ENCODE measurements around the gene APOBEC3G. TPM values are rescaled to one million over a fixed set of nuclear protein-coding genes. Genes with fewer than 3 reads are reported as not detected.
"Not testable (repeated sequence)": the region's sequence is repeated elsewhere in the genome, so short reads cannot be mapped to it uniquely, and the experiment has no call there.

The APOBEC3G gene
- polyA plus RNA-seq, 5 donors: 14.2 to 18.6 (median 15.5) TPM

GRCh38 chr22:39063904-39064303 lies 13.2 kb upstream of the APOBEC3G start:
- DNase-seq: not testable (repeated sequence)

GRCh38 chr22:39066442-39067276 lies 10.4 kb upstream of the APOBEC3G start:
- DNase-seq: not testable (repeated sequence)

- DNase-seq: no peak
These were observed 8.9 kb upstream of the APOBEC3G start for GRCh38 chr22:39068033-39068785.

- no peak for DNase-seq
These were observed 6.9 kb upstream of the APOBEC3G start for GRCh38 chr22:39070186-39070585.

GRCh38 chr22:39072581-39072981 lies 4.5 kb upstream of the APOBEC3G start:
- DNase-seq: not testable (repeated sequence)

- DNase-seq: no peak
These were observed 3.1 kb upstream of the APOBEC3G start for GRCh38 chr22:39073981-39074380.

GRCh38 chr22:39076155-39077025 lies 685 bp upstream of the APOBEC3G start:
- DNase-seq: not testable (repeated sequence)

GRCh38 chr22:39077912-39078311 lies 837 bp downstream of the APOBEC3G start:
- not testable (repeated sequence) for DNase-seq

- DNase-seq: no peak
These were observed 1.3 kb downstream of the APOBEC3G start for GRCh38 chr22:39078329-39078728.

- not testable (repeated sequence) for DNase-seq
These were observed 2.1 kb downstream of the APOBEC3G start for GRCh38 chr22:39079054-39079637.

GRCh38 chr22:39080052-39080762 lies 3.1 kb downstream of the APOBEC3G start:
- no peak for DNase-seq

- no peak for DNase-seq
These were observed 3.9 kb downstream of the APOBEC3G start for GRCh38 chr22:39081016-39081415.

- DNase-seq: no peak
These were observed 4.5 kb downstream of the APOBEC3G start for GRCh38 chr22:39081598-39081997.

GRCh38 chr22:39083212-39084165 lies 6.4 kb downstream of the APOBEC3G start:
- DNase-seq: no peak

GRCh38 chr22:39084666-39085065 lies 7.6 kb downstream of the APOBEC3G start:
- DNase-seq: no peak

GRCh38 chr22:39087098-39087497 lies 10.0 kb downstream of the APOBEC3G start:
- no peak for DNase-seq

- DNase-seq: no peak
These were observed 11.0 kb downstream of the APOBEC3G start for GRCh38 chr22:39087881-39088684.

- no peak for DNase-seq
These were observed 11.6 kb downstream of the APOBEC3G start for GRCh38 chr22:39088685-39089032.

- no peak for DNase-seq
These were observed 12.9 kb downstream of the APOBEC3G start for GRCh38 chr22:39089928-39090327.

All from right lung (tissue), 5 donors.